GM12873 (cell line): ENCODE data around the gene WASHC4.

ENCODE experiments used
- TF ChIP-seq, protein P1 (sequence below): IDR thresholded peaks from 2 replicates; pipeline ENCODE4 v1.5.1; 2012; ENCODE audit warnings: low read depth, mild to moderate bottlenecking, moderate library complexity, low read length, control low read depth; ENCODE audit not compliant: insufficient read depth; ENCODE audit errors: missing control alignments

WASHC4 gene

GRCh38 chr12:105084251-105085250 lies 23.0 kb upstream of the WASHC4 start, which contains the start of gene ALDH1L2:
ALDH1L2 (minus strand) TSS chr12:105084458; CDS start chr12:105084436, 22 bp downstream.
- TF ChIP-seq, protein P1, sequence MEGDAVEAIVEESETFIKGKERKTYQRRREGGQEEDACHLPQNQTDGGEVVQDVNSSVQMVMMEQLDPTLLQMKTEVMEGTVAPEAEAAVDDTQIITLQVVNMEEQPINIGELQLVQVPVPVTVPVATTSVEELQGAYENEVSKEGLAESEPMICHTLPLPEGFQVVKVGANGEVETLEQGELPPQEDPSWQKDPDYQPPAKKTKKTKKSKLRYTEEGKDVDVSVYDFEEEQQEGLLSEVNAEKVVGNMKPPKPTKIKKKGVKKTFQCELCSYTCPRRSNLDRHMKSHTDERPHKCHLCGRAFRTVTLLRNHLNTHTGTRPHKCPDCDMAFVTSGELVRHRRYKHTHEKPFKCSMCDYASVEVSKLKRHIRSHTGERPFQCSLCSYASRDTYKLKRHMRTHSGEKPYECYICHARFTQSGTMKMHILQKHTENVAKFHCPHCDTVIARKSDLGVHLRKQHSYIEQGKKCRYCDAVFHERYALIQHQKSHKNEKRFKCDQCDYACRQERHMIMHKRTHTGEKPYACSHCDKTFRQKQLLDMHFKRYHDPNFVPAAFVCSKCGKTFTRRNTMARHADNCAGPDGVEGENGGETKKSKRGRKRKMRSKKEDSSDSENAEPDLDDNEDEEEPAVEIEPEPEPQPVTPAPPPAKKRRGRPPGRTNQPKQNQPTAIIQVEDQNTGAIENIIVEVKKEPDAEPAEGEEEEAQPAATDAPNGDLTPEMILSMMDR: no peak

GRCh38 chr12:105085501-105085900 lies 22.0 kb upstream of the WASHC4 start:
- TF ChIP-seq, protein P1: no peak

DNA sequence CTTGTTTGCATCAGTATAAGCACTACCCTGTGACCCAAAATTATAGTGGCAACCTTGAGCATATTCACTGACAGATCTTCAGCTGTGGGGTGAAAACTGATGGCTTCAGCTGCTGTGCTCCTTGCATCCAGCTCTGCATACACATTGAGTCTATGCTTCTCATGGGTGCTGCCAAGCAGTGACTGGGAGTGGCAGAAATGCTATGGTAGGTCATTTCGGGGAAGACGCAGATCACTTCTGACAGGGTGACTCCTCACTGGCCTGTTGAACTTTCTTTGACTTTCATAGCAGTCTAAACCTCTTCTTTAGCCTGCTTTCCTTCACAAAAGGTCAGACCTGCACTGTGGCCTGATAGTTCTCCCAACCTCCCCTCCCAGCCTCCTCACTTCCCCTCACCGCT lies 17.7 kb upstream of the WASHC4 start:
- TF ChIP-seq, protein P1: no peak

DNA sequence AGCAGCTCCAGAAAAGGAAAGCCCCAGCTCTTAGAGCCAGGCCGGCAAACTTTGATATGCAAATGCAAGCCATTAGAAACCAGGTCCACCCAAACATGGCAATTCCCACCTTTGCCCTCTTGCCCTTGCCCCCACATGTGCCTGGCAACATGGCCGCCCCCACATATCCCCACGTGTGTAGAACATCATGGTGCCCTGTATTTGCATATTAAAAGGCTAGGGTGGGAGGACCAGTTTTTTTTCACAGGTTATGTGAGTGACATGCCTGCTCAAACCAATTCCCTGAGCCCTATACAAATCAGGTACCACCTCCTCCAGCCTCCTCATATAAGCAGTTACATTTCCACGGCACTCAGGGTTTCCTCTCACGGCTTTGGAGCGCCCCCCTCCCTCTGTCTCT lies 17.2 kb upstream of the WASHC4 start:
- TF ChIP-seq, protein P1: no peak

DNA sequence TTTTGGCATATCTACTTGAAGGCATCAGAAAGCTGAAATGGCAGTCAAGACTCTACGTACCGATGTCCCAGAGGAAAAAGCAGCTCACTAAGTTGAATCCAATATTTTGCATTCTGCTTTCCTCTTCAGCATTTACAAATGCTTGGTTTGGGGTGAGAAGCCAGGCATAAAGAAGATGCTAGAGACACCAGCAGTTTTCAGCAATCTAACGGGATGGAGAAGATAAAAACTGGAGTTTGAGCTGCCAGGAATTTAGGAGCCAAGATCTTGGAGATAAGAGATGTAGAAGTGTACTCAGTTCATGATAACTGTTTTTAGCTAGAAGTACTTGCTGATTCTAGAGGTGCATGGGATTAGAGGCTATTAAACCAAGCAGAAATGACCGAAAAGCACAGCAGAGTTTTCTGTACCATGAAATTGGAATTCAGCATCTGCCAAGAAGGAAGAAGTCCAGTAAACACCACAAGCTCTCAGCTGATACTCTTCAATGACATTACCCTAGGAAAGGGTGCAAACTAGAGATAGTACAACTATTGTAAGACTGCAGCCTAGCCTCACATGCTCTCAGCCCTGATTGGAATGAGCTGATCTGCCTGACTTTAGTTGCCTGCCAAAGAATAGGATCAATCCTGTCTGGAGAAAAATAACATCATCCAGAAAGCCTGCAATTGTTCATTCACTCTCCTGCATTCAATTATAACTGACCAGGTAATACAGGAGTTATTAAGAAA lies 15.9 kb upstream of the WASHC4 start:
- TF ChIP-seq, protein P1: no peak

DNA sequence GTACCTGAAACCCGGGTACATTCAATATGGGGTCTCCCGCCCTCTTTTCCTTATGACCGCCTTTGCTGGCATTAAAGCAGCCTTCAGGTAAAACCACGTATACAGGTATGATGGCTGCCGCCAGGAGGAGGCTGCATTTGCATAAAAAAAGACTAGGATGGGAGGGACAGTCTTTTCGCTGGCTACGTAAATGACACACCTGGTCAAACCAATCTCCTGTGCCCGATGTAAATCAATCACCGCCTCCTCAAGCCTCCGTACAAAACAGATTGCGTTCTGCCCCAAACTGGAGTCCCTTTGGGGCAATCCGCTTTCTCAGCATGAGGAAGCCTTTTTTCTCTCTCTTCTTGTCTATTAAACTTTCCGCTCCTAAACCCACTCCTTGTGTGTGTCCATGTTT lies 15.2 kb upstream of the WASHC4 start:
- TF ChIP-seq, protein P1: no peak

GRCh38 chr12:105099356-105099755 lies 8.2 kb upstream of the WASHC4 start:
- TF ChIP-seq, protein P1: no peak
